Measurements from ENCODE around the gene PROSER2. TPM values are rescaled to one million over a fixed set of nuclear protein-coding genes. Genes with fewer than 3 reads are reported as not detected.

PROSER2 gene
- total and polyA plus RNA-seq, 4 donors, result 6.5 to 24.9 (median 9.9) TPM

DNA sequence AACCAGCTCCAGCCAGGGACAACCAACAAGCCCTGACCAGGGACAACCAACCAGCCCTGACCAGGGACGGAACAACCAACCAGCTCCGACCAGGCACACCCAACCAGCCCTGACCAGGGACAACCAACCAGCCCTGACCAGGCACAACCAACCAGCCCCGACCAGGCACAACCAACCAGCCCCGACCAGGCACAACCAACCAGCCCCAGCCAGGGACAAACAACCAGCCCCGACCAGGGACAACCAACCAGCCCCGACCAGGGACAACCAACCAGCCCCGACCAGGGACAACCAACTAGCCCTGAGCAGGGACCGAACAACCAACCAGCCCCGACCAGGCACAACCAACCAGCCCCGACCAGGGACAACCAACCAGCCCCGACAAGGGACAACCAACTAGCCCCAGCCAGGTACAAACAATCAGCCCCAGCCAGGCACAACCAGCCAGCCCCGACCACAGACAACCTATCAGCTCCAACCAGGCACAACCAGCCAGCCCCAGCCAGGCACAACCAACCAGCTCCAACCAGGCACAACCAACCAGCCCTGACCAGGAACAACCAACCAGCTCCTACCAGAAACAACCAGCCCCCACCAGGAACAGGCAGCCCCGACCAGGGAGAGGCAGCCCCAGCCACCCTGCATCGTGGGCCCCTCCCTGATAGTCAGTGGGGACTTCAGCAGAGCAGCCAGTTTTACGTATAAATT, 56.4 kb downstream of the PROSER2 start:
- no peak overlapping the region for H3K9ac ChIP-seq (ENCODE audit: low read depth in 1 of 2, low read length in 2 of 2)
- no peak overlapping the region for H3K4me3 ChIP-seq (ENCODE audit: low read depth in 1 of 3, low read length in 3 of 3)
- no peaks in the 10 kb centered on the region for H3K27me3 ChIP-seq (ENCODE audit: control insufficient read depth in 4 of 4, insufficient read depth in 4 of 4, low read length in 3 of 4)
- H3K27ac ChIP-seq (ENCODE audit: low read depth in 1 of 2, low read length in 2 of 2), result no peak overlapping the region
- peaks cover 16 to 30% (median 23%) of the 10 kb centered on the region in 4 donors for H3K4me1 ChIP-seq (ENCODE audit: control insufficient read depth in 4 of 4, insufficient read depth in 4 of 4, low read length in 3 of 4)
- H3K9me3 ChIP-seq (ENCODE audit: control insufficient read depth in 4 of 4, low read length in 3 of 4), result no peaks in the 10 kb centered on the region
- no peaks in the 10 kb centered on the region for H3K36me3 ChIP-seq (ENCODE audit: control insufficient read depth in 4 of 4, insufficient read depth in 3 of 4, low read depth in 1 of 4, low read length in 3 of 4)
- WGBS, result 89% methylated on average over 15 of the region's 15 CpGs
- no peak for DNase-seq (ENCODE audit: low spot score)
- TF ChIP-seq, protein P1, sequence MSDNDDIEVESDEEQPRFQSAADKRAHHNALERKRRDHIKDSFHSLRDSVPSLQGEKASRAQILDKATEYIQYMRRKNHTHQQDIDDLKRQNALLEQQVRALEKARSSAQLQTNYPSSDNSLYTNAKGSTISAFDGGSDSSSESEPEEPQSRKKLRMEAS (IDR thresholded peaks at IDR 0.05), result no peak
- TF ChIP-seq NR2F2 (IDR thresholded peaks at IDR 0.05), result no peak
- TF ChIP-seq RAD21 (IDR thresholded peaks at IDR 0.05), result no peak
- TF ChIP-seq, protein P2, sequence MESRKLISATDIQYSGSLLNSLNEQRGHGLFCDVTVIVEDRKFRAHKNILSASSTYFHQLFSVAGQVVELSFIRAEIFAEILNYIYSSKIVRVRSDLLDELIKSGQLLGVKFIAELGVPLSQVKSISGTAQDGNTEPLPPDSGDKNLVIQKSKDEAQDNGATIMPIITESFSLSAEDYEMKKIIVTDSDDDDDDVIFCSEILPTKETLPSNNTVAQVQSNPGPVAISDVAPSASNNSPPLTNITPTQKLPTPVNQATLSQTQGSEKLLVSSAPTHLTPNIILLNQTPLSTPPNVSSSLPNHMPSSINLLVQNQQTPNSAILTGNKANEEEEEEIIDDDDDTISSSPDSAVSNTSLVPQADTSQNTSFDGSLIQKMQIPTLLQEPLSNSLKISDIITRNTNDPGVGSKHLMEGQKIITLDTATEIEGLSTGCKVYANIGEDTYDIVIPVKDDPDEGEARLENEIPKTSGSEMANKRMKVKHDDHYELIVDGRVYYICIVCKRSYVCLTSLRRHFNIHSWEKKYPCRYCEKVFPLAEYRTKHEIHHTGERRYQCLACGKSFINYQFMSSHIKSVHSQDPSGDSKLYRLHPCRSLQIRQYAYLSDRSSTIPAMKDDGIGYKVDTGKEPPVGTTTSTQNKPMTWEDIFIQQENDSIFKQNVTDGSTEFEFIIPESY (IDR thresholded peaks at IDR 0.05), result no peak
- TF ChIP-seq, protein P3, sequence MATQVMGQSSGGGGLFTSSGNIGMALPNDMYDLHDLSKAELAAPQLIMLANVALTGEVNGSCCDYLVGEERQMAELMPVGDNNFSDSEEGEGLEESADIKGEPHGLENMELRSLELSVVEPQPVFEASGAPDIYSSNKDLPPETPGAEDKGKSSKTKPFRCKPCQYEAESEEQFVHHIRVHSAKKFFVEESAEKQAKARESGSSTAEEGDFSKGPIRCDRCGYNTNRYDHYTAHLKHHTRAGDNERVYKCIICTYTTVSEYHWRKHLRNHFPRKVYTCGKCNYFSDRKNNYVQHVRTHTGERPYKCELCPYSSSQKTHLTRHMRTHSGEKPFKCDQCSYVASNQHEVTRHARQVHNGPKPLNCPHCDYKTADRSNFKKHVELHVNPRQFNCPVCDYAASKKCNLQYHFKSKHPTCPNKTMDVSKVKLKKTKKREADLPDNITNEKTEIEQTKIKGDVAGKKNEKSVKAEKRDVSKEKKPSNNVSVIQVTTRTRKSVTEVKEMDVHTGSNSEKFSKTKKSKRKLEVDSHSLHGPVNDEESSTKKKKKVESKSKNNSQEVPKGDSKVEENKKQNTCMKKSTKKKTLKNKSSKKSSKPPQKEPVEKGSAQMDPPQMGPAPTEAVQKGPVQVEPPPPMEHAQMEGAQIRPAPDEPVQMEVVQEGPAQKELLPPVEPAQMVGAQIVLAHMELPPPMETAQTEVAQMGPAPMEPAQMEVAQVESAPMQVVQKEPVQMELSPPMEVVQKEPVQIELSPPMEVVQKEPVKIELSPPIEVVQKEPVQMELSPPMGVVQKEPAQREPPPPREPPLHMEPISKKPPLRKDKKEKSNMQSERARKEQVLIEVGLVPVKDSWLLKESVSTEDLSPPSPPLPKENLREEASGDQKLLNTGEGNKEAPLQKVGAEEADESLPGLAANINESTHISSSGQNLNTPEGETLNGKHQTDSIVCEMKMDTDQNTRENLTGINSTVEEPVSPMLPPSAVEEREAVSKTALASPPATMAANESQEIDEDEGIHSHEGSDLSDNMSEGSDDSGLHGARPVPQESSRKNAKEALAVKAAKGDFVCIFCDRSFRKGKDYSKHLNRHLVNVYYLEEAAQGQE (IDR thresholded peaks at IDR 0.05), result no peak
- TF ChIP-seq HNF4G (IDR thresholded peaks at IDR 0.05), result no peak
- TF ChIP-seq RXRA (IDR thresholded peaks at IDR 0.05), result no peak
- no peak for TF ChIP-seq EGR1 (IDR thresholded peaks at IDR 0.05; ENCODE audit: low read depth in 2 of 2)
- TF ChIP-seq FOXA2 (IDR thresholded peaks at IDR 0.05), result no peak
- TF ChIP-seq GABPA (IDR thresholded peaks at IDR 0.05 in 1 of 2, conservative IDR thresholded peaks at IDR 0.05 in 1 of 2), result no peak
- TF ChIP-seq SP1 (IDR thresholded peaks at IDR 0.05), result no peak
- no peak for TF ChIP-seq FOXA1 (IDR thresholded peaks at IDR 0.05)
- TF ChIP-seq YY1 (IDR thresholded peaks at IDR 0.05), result no peak
- TF ChIP-seq, protein P4, sequence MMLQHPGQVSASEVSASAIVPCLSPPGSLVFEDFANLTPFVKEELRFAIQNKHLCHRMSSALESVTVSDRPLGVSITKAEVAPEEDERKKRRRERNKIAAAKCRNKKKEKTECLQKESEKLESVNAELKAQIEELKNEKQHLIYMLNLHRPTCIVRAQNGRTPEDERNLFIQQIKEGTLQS (IDR thresholded peaks at IDR 0.05), result no peak
- TF ChIP-seq, protein P5, sequence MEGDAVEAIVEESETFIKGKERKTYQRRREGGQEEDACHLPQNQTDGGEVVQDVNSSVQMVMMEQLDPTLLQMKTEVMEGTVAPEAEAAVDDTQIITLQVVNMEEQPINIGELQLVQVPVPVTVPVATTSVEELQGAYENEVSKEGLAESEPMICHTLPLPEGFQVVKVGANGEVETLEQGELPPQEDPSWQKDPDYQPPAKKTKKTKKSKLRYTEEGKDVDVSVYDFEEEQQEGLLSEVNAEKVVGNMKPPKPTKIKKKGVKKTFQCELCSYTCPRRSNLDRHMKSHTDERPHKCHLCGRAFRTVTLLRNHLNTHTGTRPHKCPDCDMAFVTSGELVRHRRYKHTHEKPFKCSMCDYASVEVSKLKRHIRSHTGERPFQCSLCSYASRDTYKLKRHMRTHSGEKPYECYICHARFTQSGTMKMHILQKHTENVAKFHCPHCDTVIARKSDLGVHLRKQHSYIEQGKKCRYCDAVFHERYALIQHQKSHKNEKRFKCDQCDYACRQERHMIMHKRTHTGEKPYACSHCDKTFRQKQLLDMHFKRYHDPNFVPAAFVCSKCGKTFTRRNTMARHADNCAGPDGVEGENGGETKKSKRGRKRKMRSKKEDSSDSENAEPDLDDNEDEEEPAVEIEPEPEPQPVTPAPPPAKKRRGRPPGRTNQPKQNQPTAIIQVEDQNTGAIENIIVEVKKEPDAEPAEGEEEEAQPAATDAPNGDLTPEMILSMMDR (IDR thresholded peaks at IDR 0.05; ENCODE audit: low read depth, low read length, missing input control), result no peak
- no peak for TF ChIP-seq HNF4A (conservative IDR thresholded peaks at IDR 0.05)
- TF ChIP-seq JUND (IDR thresholded peaks at IDR 0.05), result no peak
- no peak for TF ChIP-seq TAF1 (conservative IDR thresholded peaks at IDR 0.05)

Measured in liver (tissue), 9 donors.